Uterus (tissue), 4 donors: ENCODE results near the gene EPS8L1. TPM values are rescaled to one million over a fixed set of nuclear protein-coding genes. Genes with fewer than 3 reads are reported as not detected.

Source experiments
- DNase-seq, 2 donors: peaks; one replicate each; pipeline ENCODE4 v3.0.0-alpha.2; 2019 to 2020
- H3K27ac ChIP-seq, 2 donors: fragments of 200-600 bp; sonication (generic); 1 replicate in 1 of 2; 2 replicates in 1 of 2; pipeline ENCODE4 v1.5.1; 2016 to 2018
- H3K27me3 ChIP-seq, 2 donors: fragments of 200-600 bp; sonication (generic); one replicate each; pipeline ENCODE4 v1.5.1; 2018 to 2019; ENCODE audit warnings: control low read depth in 1 of 2
- H3K36me3 ChIP-seq, 2 donors: fragments of 200-600 bp; sonication (generic); one replicate each; pipeline ENCODE4 v1.5.1; 2019; ENCODE audit warnings: control low read depth in 1 of 2
- H3K4me1 ChIP-seq, 2 donors: fragments of 200-600 bp; sonication (generic); one replicate each; pipeline ENCODE4 v1.5.1; 2018 to 2019; ENCODE audit warnings: control low read depth in 1 of 2
- H3K4me3 ChIP-seq, 2 donors: fragments of 200-600 bp; sonication (generic); 1 replicate in 1 of 2; 2 replicates in 1 of 2; pipeline ENCODE4 v1.5.1; 2018 to 2019; ENCODE audit warnings: mild to moderate bottlenecking in 1 of 2
- H3K9me3 ChIP-seq, 2 donors: fragments of 200-600 bp; sonication (generic); one replicate each; pipeline ENCODE4 v1.5.1; 2019; ENCODE audit warnings: control low read depth in 1 of 2
- CTCF ChIP-seq, 4 experiments: fragments of 200-600 bp in 2 of 4; fragments of 450-650 bp in 2 of 4; sonication (generic) in 2 of 4; IDR thresholded peaks; one replicate each; pipeline ENCODE4 v1.5.1; 2016 to 2019; ENCODE audit warnings: antibody characterized with exemption in 4 of 4, mild to moderate bottlenecking in 2 of 4, moderate library complexity in 1 of 4
- POLR2A ChIP-seq, 2 donors: fragments of 450-650 bp; IDR thresholded peaks; one replicate each; pipeline ENCODE4 v1.6.1; 2016; ENCODE audit warnings: antibody characterized with exemption in 2 of 2, mild to moderate bottlenecking in 1 of 2, moderate library complexity in 1 of 2
- intact Hi-C: fragments of 100-400 bp; cut with DNase I; formaldehyde crosslinking; loops from one replicate; pipeline ENCODE4 v1.15.1; 2023; ENCODE audit warnings: low total_unique reads
- total RNA-seq, 4 donors: library from RNA; depleted of rRNA in 3 of 4; stranded (reverse); fragments of >200 nt in 3 of 4; gene quantifications; one replicate each; pipeline versions ENCODE4 v1.1.0 to v1.2.4, GENCODE V29; 2014 to 2023
- donor health status: DM: yes; HTN: yes; CAD: no.

The EPS8L1 gene
- total RNA-seq, 4 donors from 2014 or later: 4.2 to 22.4 (median 5.6) TPM; not detected in 1

GRCh38 chr19:55076321-55076720, 652 bp downstream of the EPS8L1 start:
- Histone ChIP-seq H3K27me3 (peaks cover 12 to 22% of the 10 kb centered on the region in 2 donors), H3K4me3 (no peak overlapping the region), H3K4me1 (no peaks in the 10 kb centered on the region), H3K9me3 (no peaks in the 10 kb centered on the region), H3K36me3 (no peaks in the 10 kb centered on the region), H3K27ac (no peak overlapping the region)
- no peak for DNase-seq
- intact Hi-C loops: no loop called here
- no peak for TF ChIP-seq POLR2A (IDR thresholded peaks at IDR 0.05)
- TF ChIP-seq CTCF (IDR thresholded peaks at IDR 0.05): no peak

GRCh38 chr19:55077106-55077505, 1.4 kb downstream of the EPS8L1 start:
- H3K9me3 ChIP-seq: no peaks in the 10 kb centered on the region
- H3K27me3 ChIP-seq: peaks cover 12 to 29% of the 10 kb centered on the region in 2 donors
- H3K27ac ChIP-seq: no peak overlapping the region
- intact Hi-C loops: no loop called here
- no peak for DNase-seq
- no peaks in the 10 kb centered on the region for H3K4me1 ChIP-seq
- TF ChIP-seq CTCF (IDR thresholded peaks at IDR 0.05) (no peak), POLR2A (IDR thresholded peaks at IDR 0.05) (no peak)
- no peaks in the 10 kb centered on the region for H3K36me3 ChIP-seq
- no peak overlapping the region for H3K4me3 ChIP-seq

- intact Hi-C loops: no loop called here
- H3K36me3 ChIP-seq: no peaks in the 10 kb centered on the region
- DNase-seq: no peak
- H3K4me3 ChIP-seq: no peak overlapping the region
- peaks cover 29 to 36% of the 10 kb centered on the region in 2 donors for H3K27me3 ChIP-seq
- no peak overlapping the region for H3K27ac ChIP-seq
- no peak for TF ChIP-seq POLR2A (IDR thresholded peaks at IDR 0.05)
- no peaks in the 10 kb centered on the region for H3K4me1 ChIP-seq
- H3K9me3 ChIP-seq: no peaks in the 10 kb centered on the region
Measured at GRCh38 chr19:55078996-55079395, 3.3 kb downstream of the EPS8L1 start.

GRCh38 chr19:55079400-55080038, 3.9 kb downstream of the EPS8L1 start:
- Histone ChIP-seq H3K36me3 (no peaks in the 10 kb centered on the region), H3K4me1 (no peaks in the 10 kb centered on the region), H3K4me3 (no peak overlapping the region), H3K27me3 (peaks cover 34 to 36% of the 10 kb centered on the region in 2 donors), H3K9me3 (no peaks in the 10 kb centered on the region), H3K27ac (no peak overlapping the region)
- intact Hi-C loops: loop anchor here (10.0 kb wide), 1 partner anchor 1765 kb away; the partner anchor contains the start of genes PEG3 and ZIM2
- TF ChIP-seq CTCF (IDR thresholded peaks at IDR 0.05): no peak
- no peak for TF ChIP-seq POLR2A (IDR thresholded peaks at IDR 0.05)
- no peak for DNase-seq

GRCh38 chr19:55080121-55080967, 4.7 kb downstream of the EPS8L1 start:
- peak in 1 of 2 donors; percentile 44 for DNase-seq
- H3K27ac ChIP-seq: no peak overlapping the region
- H3K36me3 ChIP-seq: no peaks in the 10 kb centered on the region
- TF ChIP-seq CTCF (IDR thresholded peaks at IDR 0.05) (no peak), POLR2A (IDR thresholded peaks at IDR 0.05) (no peak)
- H3K9me3 ChIP-seq: no peaks in the 10 kb centered on the region
- no peaks in the 10 kb centered on the region for H3K4me1 ChIP-seq
- H3K27me3 ChIP-seq: peaks cover 34 to 36% of the 10 kb centered on the region in 2 donors
- intact Hi-C loops: loop anchor here (10.0 kb wide), 1 partner anchor 1764 kb away; the partner anchor contains the start of genes PEG3 and ZIM2
- H3K4me3 ChIP-seq: no peak overlapping the region
